Lower leg skin (tissue), 4 donors: ENCODE measurements around the gene PIP5KL1. TPM values are rescaled to one million over a fixed set of nuclear protein-coding genes. Genes with fewer than 3 reads are reported as not detected.

Experiments
- DNase-seq, 2 donors: peaks; one replicate each; pipeline ENCODE4 v3.0.0-alpha.2; 2019; ENCODE audit warnings: low spot score in 2 of 2
- H3K4me3 ChIP-seq: fragments of 200-600 bp; sonication (generic); 2 replicates; pipeline ENCODE4 v1.5.1; 2017; ENCODE audit warnings: mild to moderate bottlenecking, low read depth; ENCODE audit not compliant: poor library complexity, severe bottlenecking
- CTCF ChIP-seq, 3 donors: fragments of 450-650 bp; IDR thresholded peaks; one replicate each; pipeline ENCODE4 v1.5.1; 2016; ENCODE audit warnings: antibody characterized with exemption in 3 of 3, mild to moderate bottlenecking in 3 of 3, moderate library complexity in 2 of 3
- POLR2A ChIP-seq, 2 donors: fragments of 450-650 bp; IDR thresholded peaks; one replicate each; pipeline ENCODE4 v1.6.1; 2016 to 2017; ENCODE audit warnings: antibody characterized with exemption in 2 of 2, mild to moderate bottlenecking in 1 of 2, moderate library complexity in 1 of 2
- WGBS, 2 donors: methylation state at CpG; one replicate each; pipeline ENCODE4 v1.1.5; 2018; 5-methylcytosine and 5-hydroxymethylcytosine counted together
- intact Hi-C: fragments of 100-400 bp; cut with DNase I; formaldehyde crosslinking; loops from one replicate; pipeline ENCODE4 v1.15.0; 2023; ENCODE audit warnings: low total_unique reads
- total RNA-seq, 4 donors: library from RNA; depleted of rRNA; stranded (reverse); fragments of >200 nt; gene quantifications; one replicate each; pipeline ENCODE4 v1.1.0, GENCODE V29; 2016

Gene PIP5KL1
- total RNA-seq, 4 donors from 2014 or later: 4.1 to 11.3 (median 8.4) TPM

DNA sequence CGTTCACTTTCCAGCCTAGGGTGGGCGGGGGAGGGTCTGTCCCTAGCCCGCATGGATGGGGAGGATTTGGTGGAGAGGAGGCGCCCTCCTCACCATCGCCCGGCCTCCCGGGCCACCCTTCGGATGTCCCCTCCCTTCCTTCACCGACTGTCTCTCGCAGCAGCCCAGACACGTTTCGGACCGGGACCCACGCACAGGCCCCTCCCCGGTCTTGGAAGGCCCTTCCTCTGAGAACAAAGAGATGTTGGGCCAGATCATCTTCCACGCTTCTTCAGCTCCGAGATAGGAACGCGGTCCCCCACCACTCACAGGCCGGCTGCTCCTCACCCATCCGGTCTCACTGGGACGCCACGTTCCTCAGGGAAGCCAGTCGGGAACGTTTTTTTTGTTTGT, 7.7 kb upstream of the PIP5KL1 start:
- no peak overlapping the region for H3K4me3 ChIP-seq
- intact Hi-C loops: no loop called here
- DNase-seq: no peak
- 20 to 21% methylated on average over 23 to 25 of the region's 25 CpGs for WGBS, 2 donors
- TF ChIP-seq CTCF (IDR thresholded peaks at IDR 0.05) (no peak), POLR2A (IDR thresholded peaks at IDR 0.05) (no peak)

- intact Hi-C loops: no loop called here
- no peak for TF ChIP-seq CTCF (IDR thresholded peaks at IDR 0.05)
- no peak for TF ChIP-seq POLR2A (IDR thresholded peaks at IDR 0.05)
- 4 to 7% methylated on average over 53 to 56 of the region's 60 CpGs for WGBS, 2 donors
- peak; percentile 65 to 94 for DNase-seq
- peak within 1 kb of the TSS; percentile 30 for H3K4me3 ChIP-seq
Measured at GRCh38 chr9:127937388-127938297, 7.1 kb upstream of the PIP5KL1 start, which contains the start of gene DPM2. Gene DPM2 (minus strand): TSS chr9:127937854. CDS start chr9:127937820, 34 bp downstream.

GRCh38 chr9:127937056-127937387, 6.4 kb upstream of the PIP5KL1 start:
- peak overlapping the region; percentile 30 for H3K4me3 ChIP-seq
- intact Hi-C loops: no loop called here
- no peak for DNase-seq
- no peak for TF ChIP-seq POLR2A (IDR thresholded peaks at IDR 0.05)
- TF ChIP-seq CTCF (IDR thresholded peaks at IDR 0.05): no peak
- WGBS, 2 donors: 8 to 9% methylated on average over 7 of the region's 7 CpGs

DNA sequence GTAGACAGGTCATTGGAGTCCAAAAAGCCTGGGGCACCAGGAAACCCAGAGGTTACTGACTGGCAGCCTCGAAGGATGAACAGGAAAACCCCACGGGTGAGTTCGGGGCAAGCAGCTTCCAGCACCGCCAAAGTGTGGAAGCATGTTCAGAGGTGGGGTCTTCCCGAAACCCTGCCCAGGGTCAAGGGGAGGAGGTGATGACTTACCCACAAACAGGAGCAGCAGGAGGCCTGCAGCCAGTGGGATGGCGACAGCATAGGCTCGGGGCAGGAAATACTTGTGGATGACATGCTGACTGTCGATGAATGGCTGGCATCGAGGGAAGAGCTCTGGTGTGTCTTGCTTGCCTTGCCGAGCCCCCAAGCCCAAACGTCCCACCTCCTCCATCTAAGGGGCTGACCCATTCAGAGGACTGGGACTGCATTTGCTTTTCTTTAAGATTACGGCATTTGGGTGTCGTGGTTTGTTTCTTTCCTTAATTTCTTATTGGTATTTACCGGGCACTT, 5.8 kb upstream of the PIP5KL1 start:
- TF ChIP-seq POLR2A (IDR thresholded peaks at IDR 0.05) (no peak), CTCF (IDR thresholded peaks at IDR 0.05) (no peak)
- DNase-seq: no peak
- no peak overlapping the region for H3K4me3 ChIP-seq
- WGBS, 2 donors: 64 to 65% methylated on average over 14 of the region's 14 CpGs
- intact Hi-C loops: no loop called here

- WGBS, 2 donors: 62 to 75% methylated on average over 4 of the region's 4 CpGs
- no peak overlapping the region for H3K4me3 ChIP-seq
- TF ChIP-seq POLR2A (IDR thresholded peaks at IDR 0.05) (no peak), CTCF (IDR thresholded peaks at IDR 0.05) (no peak)
- no peak for DNase-seq
- intact Hi-C loops: no loop called here
Measured at GRCh38 chr9:127935765-127936221, 5.2 kb upstream of the PIP5KL1 start.
